HG02642 (cell line): ENCODE measurements around the gene PRKN.

Source experiments
- ATAC-seq: cut with Tn5 transposase; IDR thresholded peaks from one replicate; pipeline ENCODE4 v1.9.1; 2021; ENCODE audit warnings: mild to moderate bottlenecking; ENCODE audit not compliant: unreplicated experiment, poor library complexity

PRKN gene

DNA sequence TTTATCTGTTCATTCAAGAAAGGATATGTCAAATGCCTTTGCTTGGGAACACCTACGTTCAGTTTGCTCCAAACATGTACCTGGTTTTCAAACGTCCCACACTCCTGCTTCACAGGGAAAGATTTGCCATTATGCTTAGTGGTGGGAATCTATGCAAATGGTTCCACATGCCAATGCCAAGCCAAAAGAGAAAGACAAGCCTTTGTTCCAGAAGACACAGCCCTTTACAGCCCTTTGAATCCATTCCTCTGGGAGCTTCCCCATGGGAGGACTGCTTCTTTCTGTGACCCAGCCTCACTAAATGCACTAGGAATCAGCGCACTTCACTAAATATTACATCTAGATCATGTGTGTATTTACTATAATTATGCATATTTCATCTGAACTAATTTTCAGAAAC lies 619.5 kb downstream of the PRKN start:
- no peak for ATAC-seq

DNA sequence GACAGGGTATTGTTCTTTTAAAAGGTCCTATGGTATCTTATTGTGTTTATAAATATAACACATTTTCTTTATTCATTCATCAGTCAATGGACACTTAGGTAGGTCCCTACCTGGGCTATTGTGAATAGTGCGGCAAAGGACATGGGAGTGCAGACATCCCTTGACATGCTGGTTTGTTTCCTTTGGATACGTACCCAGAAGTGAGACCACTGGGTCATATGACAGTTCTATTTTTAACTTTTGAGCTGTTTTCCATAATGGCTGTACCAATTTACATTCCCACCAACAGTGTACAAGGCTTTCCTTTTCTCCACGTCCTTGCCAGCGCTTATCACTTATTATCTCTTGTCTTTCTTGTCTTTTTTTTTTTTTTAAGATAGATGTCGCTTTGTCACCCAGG lies 627.5 kb downstream of the PRKN start:
- no peak for ATAC-seq

DNA sequence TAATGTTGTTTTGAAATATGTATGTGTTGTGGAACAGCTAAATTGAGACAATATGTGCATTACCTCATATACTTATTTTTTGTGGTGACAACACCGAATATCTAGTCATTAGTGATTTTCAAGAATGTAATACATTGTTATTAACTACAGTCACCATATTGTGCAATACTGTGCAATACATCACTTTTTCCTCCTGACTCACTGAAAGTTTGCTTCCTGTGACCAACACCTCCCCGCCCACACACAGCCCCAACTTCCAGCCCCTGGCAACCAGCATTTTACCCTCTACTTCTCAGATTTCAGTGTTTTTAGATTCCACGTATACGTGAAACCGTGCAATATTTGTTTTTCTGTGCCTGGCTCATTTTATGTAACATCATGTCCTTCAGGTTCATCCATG lies 627.9 kb downstream of the PRKN start:
- no peak for ATAC-seq

DNA sequence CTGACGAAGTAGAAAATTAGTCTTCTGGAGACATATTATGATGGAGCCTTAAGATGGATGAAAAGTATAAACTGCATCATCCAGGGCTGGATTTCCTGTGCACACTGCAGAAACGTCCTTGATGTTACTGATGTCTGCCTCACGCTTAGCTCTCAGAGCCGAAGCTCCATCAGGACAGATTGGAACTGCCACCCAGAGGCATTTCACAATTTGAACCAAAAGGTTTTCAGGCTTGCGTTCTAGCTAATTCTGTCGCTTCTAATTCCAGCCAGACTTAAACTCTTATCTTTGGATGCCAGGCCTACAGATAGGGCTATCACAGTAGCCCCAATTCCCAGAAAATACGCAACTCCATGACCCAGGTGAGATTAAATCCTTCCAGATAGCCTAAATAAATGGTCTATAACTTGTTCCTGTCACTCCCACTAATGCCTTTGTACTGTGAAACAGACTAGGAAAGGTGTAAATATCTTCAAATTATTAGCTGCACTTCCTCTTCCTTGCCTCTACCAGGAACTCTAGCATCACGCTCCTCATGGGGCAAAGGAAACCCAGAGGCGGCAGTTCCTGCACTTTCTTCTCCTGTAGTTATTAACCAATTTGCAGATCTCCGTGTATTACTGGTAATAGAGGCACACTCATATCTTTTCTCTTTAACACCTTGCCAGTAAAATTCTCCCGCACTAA lies 634.6 kb downstream of the PRKN start:
- ATAC-seq = no peak

DNA sequence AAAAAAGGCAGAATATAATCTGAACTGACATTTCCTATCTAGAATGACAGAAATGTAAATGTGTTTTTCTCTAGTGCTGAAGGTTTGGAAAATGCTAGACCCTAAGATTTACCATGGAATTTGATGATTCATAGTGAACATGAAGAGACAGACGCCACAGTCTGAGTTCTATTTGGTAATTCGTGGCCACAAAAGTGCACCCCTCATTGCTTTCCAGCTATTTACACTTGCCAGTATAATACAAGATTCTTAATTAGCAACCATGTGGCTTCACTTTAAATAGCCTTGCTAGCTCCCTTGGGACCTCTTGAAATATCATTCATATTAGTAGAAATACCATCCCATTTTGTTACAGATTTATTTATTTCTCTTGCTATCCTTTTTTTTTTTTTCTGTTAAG lies 636.8 kb downstream of the PRKN start:
- no peak for ATAC-seq

DNA sequence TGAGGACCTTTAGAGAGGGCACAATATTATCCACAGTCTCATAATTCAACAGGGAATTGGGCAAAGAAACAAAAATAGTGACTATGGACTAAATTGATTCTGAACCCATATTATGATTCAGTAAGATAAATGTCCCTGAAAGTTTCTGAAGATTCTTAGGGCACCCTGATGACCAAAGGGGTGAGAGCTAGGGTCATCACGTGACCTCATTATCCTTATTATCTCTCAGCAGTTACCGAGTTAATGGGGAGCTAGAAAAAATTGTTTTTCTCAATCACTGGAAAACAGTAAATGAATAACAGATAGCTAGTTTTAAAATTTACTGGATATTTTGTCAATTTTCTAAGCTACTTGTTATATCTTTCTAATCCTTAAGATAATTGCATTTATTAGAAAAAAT lies 639.5 kb downstream of the PRKN start:
- no peak for ATAC-seq

DNA sequence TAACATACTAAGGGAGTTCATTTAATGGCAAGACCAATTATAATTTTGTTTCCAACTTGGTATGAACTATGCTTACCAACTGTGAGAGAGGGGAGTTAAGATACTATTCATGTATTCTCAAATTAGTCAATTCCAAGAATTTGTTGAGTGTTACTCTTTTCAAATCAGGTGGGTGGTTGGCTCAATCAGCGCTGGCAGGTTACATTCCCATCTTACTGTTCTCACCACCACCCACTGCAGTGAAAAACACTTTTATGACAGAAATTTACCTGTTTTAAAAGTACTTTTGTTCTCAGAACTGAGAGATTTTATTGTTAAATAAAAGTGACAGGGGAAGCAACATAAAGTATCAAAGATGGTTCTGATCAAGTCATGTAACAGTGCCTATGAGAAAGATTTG lies 642.0 kb downstream of the PRKN start:
- no peak for ATAC-seq

DNA sequence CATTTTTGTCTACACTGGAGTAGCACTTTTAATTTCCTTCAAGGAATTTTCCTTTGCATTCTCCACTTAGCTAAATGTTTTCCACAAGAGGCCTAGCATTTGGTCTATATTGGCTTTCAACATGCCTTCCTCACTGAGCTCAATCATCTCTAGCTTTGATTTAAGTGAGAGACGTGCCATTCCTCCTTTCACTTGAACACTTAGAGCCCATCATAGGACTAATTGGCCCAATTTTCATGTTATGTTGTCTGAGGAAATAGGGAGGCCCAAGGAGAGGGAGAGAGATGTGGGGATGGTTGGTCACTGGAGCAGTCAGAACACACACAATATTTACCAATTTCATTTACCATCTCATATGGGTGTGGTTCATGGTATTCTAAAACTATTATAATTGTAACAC lies 645.0 kb downstream of the PRKN start:
- no peak for ATAC-seq

DNA sequence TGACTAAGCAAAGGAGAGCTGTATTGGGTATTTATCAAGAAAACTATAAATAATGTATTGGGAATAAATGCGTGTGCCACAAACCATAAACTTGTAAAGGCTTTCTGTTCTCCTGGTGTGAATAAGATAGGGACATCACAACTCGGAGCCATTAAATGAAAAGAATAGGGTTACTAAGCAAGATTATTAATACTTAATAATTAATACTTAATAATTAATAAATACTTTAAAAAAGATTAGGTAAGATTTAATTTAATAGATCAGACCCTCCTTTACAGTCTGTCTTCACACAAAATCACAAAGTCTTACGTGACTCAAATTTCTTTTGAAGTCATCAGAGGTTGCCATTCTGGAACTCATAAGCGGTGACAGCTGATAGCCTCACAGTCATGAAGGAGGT lies 648.9 kb downstream of the PRKN start:
- no peak for ATAC-seq

DNA sequence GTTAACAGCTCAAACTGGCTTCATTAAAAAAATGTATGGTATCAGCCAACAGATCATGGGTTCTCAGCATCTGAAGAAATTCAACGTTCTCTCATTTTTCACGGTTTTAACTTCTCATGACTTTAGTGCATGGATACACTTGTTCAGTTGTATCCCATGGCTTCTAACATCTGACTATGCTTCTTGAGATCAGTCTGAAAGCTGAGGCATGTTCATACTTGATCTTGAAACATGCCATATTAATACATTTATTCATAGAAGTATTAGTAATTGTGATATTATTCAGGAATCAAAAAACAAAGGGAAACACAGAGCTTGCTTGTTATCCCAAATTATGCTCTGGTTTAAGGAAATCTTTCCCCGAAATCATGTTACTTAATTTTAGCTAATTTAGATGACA lies 649.4 kb downstream of the PRKN start:
- no peak for ATAC-seq

DNA sequence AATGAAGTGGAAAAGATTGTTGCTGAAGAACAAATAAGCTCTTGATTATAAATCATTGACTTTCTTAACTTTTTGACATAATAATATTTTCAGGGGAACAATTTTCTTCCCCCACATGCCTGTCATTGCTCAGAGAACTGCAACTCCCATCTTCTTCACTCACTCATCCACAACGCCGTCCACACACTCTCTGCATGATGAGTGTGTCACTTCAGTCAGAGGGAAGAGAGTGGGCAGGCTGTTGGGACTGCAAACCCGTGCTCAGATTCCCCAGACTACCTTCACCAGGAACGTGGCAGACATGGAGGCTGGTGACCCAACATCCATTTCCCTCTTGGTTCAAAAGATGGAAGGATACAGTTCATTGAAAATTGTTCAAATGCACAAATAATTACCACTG lies 650.8 kb downstream of the PRKN start:
- no peak for ATAC-seq

DNA sequence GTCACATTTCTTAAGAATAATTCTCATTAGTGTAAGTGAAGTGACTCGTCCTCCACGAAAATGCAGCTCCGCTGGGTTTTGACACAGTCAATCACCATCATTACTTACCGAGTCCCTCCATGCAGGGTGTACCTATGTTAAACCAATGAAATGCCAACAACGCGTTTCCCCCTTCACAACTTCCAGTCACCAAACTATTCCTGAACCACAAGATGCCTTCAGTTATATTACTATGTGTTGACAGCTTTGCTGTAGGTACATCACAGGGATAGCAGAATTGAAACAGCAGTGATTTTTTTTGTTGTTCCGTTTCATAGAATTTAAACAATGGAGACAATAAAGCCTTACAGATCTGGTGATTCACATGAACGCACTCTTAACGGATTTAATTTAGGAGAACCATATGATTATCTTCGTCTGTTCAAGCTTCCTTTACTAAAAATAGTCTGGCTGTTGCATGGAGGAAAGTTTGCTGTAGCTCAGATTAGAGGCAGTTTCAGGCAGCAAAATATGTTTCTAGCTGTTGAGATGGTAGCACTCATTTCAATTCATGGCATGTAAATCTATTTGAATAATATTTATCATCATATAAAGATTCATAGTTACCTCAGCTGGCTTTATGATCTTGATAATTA lies 652.8 kb downstream of the PRKN start:
- ATAC-seq = no peak

DNA sequence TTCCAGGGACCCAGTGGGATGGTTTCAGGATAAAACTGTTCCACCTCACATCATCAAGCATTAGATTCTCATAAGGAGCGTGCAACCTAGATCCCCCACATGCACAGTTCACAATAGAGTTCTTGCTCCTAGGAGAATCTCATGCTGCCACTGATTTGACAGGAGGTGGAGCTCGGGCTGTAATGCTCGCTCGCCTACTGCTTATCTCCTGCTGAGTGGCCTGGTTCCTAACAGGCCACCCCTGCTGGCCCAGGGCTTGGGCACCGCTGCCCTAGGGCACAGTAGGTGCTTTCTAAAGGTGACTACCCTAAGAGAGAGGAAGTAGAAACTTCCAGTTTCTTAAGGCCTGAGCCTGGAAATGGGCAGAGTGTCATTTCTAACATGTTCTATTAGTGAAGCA lies 656.9 kb downstream of the PRKN start:
- ATAC-seq = no peak

DNA sequence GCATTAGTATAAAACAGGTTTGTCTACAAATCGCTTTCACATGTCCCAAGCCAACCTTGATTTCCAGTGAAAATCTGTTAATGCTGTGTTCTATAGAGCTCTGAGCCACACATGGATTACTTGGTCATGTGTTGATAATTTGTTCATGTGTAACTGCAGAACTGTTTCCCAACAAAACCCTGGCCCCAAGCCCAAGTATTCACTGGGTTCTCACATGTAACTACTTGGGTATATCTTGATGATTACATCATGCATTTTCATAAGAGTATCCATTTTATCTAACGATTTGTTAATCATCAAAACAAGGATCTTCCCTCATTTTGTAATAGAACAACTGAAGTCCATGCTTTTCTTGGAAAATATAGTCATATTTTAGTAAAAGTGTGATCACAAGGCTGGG lies 657.6 kb downstream of the PRKN start:
- ATAC-seq = no peak

DNA sequence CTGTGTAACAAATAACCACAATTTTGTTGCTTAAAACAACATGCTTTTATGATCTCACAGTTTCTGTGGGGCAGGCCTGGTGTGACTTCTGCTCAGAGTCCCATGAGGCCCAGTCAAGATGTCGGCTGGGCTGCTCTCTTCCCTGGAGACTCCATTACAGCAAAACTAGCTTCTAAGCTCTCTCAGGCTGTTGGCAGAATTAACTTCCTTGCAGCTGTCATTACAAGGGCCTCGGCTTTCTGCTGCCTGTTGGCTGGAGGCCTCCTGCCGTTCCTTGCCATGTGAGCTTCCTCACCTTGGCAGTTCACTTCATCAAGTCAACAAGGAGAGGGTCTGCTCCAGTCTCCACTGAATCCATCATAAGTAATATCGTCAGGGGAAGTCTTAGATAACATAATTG lies 659.2 kb downstream of the PRKN start:
- no peak for ATAC-seq

DNA sequence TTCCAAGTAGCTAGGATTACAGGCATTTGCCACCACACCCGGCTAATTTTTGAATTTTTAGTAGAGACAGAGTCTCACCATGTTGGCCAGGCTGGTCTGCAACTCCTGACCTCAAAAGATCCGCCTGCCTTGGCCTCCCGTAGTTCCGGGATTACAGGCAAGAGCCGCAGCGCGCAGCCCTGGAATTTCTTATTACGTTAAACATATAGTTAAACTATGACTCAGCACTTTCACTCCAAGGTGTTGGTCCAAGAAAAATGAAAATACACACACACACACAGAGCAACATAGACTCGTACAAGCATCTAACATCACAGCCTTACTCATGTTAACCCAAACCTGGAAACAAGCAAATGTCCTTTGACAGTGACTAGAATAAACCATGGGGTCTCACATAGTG lies 663.9 kb downstream of the PRKN start:
- ATAC-seq = no peak

DNA sequence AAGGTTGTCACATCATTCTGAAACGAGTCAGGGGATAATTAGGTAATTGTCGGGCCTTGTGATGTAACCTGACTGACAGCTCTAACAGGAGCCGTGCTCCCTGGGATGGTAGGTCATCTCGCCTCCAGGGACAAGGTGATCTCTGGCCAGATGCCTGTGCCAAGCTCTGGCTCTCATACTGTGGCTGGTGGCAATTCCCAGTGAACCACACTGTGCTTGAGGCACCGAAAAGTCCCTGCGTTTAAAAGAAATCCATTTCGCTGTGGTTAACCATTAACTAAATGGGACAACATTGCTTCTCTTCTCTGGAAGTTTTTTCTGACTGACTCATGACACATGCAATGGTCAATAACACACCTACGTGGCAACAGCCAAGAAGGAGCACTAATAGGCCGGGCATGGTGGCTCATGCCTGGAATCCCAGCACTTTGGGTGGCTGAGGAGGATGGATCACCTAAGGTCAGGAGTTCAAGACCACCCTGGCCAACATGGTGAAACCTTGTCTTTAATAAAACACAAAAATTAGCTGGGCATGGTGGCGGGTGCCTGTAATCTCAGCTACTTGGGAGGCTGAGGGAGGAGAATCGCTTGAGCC lies 669.2 kb downstream of the PRKN start:
- ATAC-seq = no peak

DNA sequence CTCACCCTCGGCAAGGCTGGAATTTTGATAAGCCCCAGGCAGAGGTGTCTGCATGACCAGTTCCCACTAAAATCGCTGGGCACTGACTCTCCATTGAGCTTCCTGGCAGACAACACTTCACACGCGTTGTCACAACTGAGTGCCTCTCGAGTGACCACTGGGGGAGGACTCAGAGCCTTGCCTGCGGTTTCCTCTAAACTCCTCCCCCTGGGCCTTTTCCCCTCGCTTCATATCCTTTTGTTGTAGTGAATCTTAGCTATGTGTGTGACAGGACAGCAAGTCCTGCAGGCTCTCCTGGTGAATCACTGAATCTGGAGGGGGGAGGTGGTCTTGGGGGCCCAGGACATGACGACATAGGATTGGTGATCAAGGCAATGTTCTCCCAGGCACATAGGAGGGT lies 670.8 kb downstream of the PRKN start:
- no peak for ATAC-seq

DNA sequence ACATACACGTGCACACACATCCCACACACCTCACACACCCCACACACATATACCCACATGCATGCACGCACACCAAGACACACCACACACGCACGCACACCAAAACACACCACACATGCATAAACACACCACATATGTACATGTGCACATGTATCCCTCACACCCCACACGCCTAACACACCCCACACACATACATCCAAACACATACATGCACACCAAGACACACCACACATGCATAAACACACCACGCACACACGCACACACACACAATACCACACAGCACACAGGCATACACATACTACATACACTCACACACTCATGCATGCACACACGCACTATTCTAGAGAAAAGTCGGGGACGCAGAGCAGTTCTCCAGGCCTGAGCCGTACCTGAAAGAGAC lies 671.5 kb downstream of the PRKN start:
- no peak for ATAC-seq

DNA sequence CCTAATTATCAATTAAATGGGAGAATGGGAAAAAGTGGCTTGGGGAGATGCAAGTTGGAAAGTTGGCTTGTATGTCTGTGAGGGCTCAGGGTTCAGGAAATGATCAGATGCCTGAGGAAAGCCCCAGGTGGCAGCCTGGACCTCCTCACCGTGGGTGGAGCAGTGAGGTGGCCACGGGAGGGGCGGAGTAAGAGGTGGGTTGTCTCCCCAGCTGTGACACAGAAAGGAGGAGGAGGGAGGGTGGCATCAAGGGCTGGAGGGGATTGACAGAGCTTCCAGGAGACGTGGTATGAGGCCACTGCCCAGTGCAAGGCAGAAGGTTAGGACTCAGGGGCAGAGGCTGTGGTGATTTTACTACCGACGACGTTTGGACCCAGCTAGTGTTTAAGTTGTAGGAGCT lies 672.2 kb downstream of the PRKN start:
- no peak for ATAC-seq

DNA sequence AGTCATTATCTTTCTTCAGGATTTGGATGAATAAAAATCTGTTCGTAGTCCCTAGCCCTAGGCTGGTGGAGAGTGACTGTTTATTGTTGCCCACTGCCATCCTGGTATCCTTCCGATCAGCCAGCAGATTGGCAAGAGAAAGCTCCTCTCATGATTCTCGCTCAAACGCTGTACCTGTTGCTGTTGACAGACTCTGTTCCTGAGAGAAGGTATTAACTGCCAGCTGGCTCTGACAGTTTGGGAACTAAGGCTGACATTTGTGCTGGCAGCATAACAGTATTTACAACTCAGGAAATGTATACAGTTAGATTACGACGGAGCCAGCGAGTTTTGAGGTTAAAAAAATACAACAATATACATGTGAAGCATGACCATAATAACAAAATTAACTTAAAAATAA lies 674.5 kb downstream of the PRKN start:
- ATAC-seq = no peak

DNA sequence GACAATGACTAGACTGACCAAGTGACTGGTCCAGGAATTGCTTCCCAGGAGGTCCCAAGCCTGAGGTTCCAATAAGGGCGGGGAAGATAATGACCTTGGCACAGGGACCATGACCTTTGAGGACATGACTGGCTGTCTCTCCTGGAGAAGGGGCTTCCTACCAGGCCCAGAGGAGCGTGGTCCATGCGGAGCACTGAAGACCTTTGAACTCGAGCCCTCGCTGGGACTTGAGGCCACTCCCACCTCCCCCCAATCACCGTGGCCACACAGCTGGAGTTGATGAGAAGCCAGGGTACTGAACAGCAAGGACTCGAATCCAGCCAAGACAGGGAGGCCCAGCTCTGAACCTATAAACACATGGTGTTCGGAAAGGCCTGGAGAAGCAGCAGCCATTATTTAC lies 677.0 kb downstream of the PRKN start:
- no peak for ATAC-seq
